ENCODE results near the gene MREG.

Gene MREG

GRCh38 chr2:215967590-215968378 lies 45.6 kb downstream of the MREG start:
- Histone ChIP-seq H3K4me3 (ENCODE audit: low read depth, low read length, poor library complexity, severe bottlenecking) (no peak overlapping the region), H3K9me3 (ENCODE audit: low read length) (no peaks in the 10 kb centered on the region), H3F3A (ENCODE audit: insufficient read depth, low read length) (no peaks in the 10 kb centered on the region), H2AFZ (ENCODE audit: low read length) (no peak overlapping the region), H3K9ac (ENCODE audit: low read length) (no peak overlapping the region), H3K27me3 (ENCODE audit: insufficient read depth, low read length) (no peaks in the 10 kb centered on the region), H3K27ac (ENCODE audit: low read depth, low read length, poor library complexity, severe bottlenecking) (no peak overlapping the region), H4K20me1 (ENCODE audit: insufficient read depth, low read length) (no peaks in the 10 kb centered on the region), H3K36me3 (ENCODE audit: insufficient read depth, low read length) (no peaks in the 10 kb centered on the region), H3K9me2 (ENCODE audit: low read depth, low read length) (no peaks in the 10 kb centered on the region), H3K79me2 (ENCODE audit: insufficient read depth, low read length) (no peaks in the 10 kb centered on the region), H3K4me2 (ENCODE audit: low read length) (no peak overlapping the region), H3K4me1 (ENCODE audit: insufficient read depth, low read length, severe bottlenecking) (no peaks in the 10 kb centered on the region)
- TF ChIP-seq EZH2 (IDR thresholded peaks at IDR 0.05; ENCODE audit: borderline replicate concordance, low read length), result no peak
- TF ChIP-seq, protein P1, sequence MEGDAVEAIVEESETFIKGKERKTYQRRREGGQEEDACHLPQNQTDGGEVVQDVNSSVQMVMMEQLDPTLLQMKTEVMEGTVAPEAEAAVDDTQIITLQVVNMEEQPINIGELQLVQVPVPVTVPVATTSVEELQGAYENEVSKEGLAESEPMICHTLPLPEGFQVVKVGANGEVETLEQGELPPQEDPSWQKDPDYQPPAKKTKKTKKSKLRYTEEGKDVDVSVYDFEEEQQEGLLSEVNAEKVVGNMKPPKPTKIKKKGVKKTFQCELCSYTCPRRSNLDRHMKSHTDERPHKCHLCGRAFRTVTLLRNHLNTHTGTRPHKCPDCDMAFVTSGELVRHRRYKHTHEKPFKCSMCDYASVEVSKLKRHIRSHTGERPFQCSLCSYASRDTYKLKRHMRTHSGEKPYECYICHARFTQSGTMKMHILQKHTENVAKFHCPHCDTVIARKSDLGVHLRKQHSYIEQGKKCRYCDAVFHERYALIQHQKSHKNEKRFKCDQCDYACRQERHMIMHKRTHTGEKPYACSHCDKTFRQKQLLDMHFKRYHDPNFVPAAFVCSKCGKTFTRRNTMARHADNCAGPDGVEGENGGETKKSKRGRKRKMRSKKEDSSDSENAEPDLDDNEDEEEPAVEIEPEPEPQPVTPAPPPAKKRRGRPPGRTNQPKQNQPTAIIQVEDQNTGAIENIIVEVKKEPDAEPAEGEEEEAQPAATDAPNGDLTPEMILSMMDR (IDR thresholded peaks at IDR 0.05; ENCODE audit: low read length), result no peak

DNA sequence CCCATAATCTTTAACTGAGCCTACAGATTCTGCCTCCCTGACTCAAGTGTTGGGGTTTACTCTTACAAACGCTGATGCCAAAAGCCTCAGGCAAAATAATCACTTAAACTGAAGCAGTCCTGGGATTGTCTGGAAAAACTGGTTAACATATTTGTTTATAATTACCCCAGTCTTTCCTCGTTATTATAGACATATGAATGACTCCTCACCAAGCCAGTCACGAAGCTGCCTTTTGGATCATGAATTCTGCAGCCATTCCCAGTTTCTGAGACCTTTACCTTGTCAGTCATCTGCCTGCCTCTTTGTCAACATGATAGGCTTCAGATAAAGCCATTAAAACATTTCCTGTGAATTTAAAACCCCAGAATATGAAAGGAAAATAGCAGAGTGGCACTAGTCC lies 46.4 kb downstream of the MREG start:
- TF ChIP-seq, protein P1 (IDR thresholded peaks at IDR 0.05; ENCODE audit: low read length), result no peak
- TF ChIP-seq EZH2 (IDR thresholded peaks at IDR 0.05; ENCODE audit: borderline replicate concordance, low read length), result no peak
- Histone ChIP-seq H3K79me2 (ENCODE audit: insufficient read depth, low read length) (no peaks in the 10 kb centered on the region), H3K27ac (ENCODE audit: low read depth, low read length, poor library complexity, severe bottlenecking) (no peak overlapping the region), H3K9me2 (ENCODE audit: low read depth, low read length) (no peaks in the 10 kb centered on the region), H3K4me2 (ENCODE audit: low read length) (no peak overlapping the region), H3K4me1 (ENCODE audit: insufficient read depth, low read length, severe bottlenecking) (no peaks in the 10 kb centered on the region), H3F3A (ENCODE audit: insufficient read depth, low read length) (no peaks in the 10 kb centered on the region), H3K9me3 (ENCODE audit: low read length) (no peaks in the 10 kb centered on the region), H3K4me3 (ENCODE audit: low read depth, low read length, poor library complexity, severe bottlenecking) (no peak overlapping the region), H3K36me3 (ENCODE audit: insufficient read depth, low read length) (no peaks in the 10 kb centered on the region), H4K20me1 (ENCODE audit: insufficient read depth, low read length) (no peaks in the 10 kb centered on the region), H2AFZ (ENCODE audit: low read length) (no peak overlapping the region), H3K9ac (ENCODE audit: low read length) (no peak overlapping the region), H3K27me3 (ENCODE audit: insufficient read depth, low read length) (no peaks in the 10 kb centered on the region)

DNA sequence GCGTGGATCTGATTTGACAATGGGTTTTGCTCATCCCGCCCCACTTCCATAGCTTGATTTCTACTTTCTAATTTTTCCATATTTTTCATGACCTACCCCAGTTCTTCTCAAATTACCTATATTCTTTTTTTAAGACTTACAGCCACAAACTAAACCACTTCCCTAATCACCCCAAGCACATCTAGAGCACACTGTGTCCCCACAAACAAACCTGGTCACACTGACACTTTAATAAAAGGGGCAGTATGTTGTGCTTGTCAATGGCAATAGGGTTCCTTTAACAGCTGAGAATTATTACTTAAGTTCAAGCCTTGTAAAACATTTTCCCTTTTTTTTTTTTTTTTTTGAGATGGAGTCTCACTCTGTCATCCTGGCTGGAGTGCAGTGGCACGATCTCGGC lies 47.1 kb downstream of the MREG start:
- TF ChIP-seq EZH2 (IDR thresholded peaks at IDR 0.05; ENCODE audit: borderline replicate concordance, low read length), result no peak
- TF ChIP-seq, protein P1 (IDR thresholded peaks at IDR 0.05; ENCODE audit: low read length), result no peak
- H3F3A ChIP-seq (ENCODE audit: insufficient read depth, low read length), result no peaks in the 10 kb centered on the region
- H3K27ac ChIP-seq (ENCODE audit: low read depth, low read length, poor library complexity, severe bottlenecking), result no peak overlapping the region
- no peaks in the 10 kb centered on the region for H3K9me3 ChIP-seq (ENCODE audit: low read length)
- no peaks in the 10 kb centered on the region for H3K79me2 ChIP-seq (ENCODE audit: insufficient read depth, low read length)
- H3K4me1 ChIP-seq (ENCODE audit: insufficient read depth, low read length, severe bottlenecking), result no peaks in the 10 kb centered on the region
- no peaks in the 10 kb centered on the region for H3K27me3 ChIP-seq (ENCODE audit: insufficient read depth, low read length)
- no peak overlapping the region for H3K4me2 ChIP-seq (ENCODE audit: low read length)
- H2AFZ ChIP-seq (ENCODE audit: low read length), result no peak overlapping the region
- no peaks in the 10 kb centered on the region for H3K36me3 ChIP-seq (ENCODE audit: insufficient read depth, low read length)
- H3K9me2 ChIP-seq (ENCODE audit: low read depth, low read length), result no peaks in the 10 kb centered on the region
- no peaks in the 10 kb centered on the region for H4K20me1 ChIP-seq (ENCODE audit: insufficient read depth, low read length)
- H3K4me3 ChIP-seq (ENCODE audit: low read depth, low read length, poor library complexity, severe bottlenecking), result no peak overlapping the region
- no peak overlapping the region for H3K9ac ChIP-seq (ENCODE audit: low read length)
